KMS-11 (cell line): ENCODE data around the gene PARP3.

Experiments
- H2AFZ ChIP-seq: fragments of 200-600 bp; sonication (generic); 2 replicates; pipeline ENCODE4 v1.6.1; 2016; ENCODE audit warnings: antibody characterized with exemption, mixed run types, low read depth
- H3K27ac ChIP-seq: fragments of 200-600 bp; sonication (generic); 2 replicates; pipeline ENCODE4 v1.6.1; 2016; ENCODE audit warnings: mild to moderate bottlenecking, mixed run types
- H3K27me3 ChIP-seq: fragments of 200-600 bp; sonication (generic); 2 replicates; pipeline ENCODE4 v1.6.1; 2017; ENCODE audit warnings: mild to moderate bottlenecking, low read depth, mixed run types, moderate library complexity; ENCODE audit not compliant: insufficient read depth
- H3K36me3 ChIP-seq: fragments of 200-600 bp; sonication (generic); 2 replicates; pipeline ENCODE4 v1.6.1; 2017; ENCODE audit warnings: mild to moderate bottlenecking, mixed run types; ENCODE audit not compliant: insufficient read depth
- H3K4me1 ChIP-seq: fragments of 200-600 bp; sonication (generic); 2 replicates; pipeline ENCODE4 v1.6.1; 2016; ENCODE audit warnings: mild to moderate bottlenecking, low read depth, mixed run types; ENCODE audit not compliant: poor library complexity, severe bottlenecking
- H3K4me2 ChIP-seq: fragments of 200-600 bp; sonication (generic); 2 replicates; pipeline ENCODE4 v1.7.0; 2016; ENCODE audit warnings: mild to moderate bottlenecking, mixed run types
- H3K4me3 ChIP-seq: fragments of 200-600 bp; sonication (generic); IDR thresholded peaks from 2 replicates; pipeline ENCODE4 v1.6.1; 2017; ENCODE audit warnings: low read depth, low read length, mixed read lengths; ENCODE audit not compliant: insufficient read depth
- H3K79me2 ChIP-seq: fragments of 200-600 bp; sonication (generic); 2 replicates; pipeline ENCODE4 v1.6.1; 2016; ENCODE audit warnings: low read depth, mixed run types; ENCODE audit not compliant: insufficient read depth
- H3K9ac ChIP-seq: fragments of 200-600 bp; sonication (generic); 2 replicates; pipeline ENCODE4 v1.6.1; 2016; ENCODE audit warnings: mild to moderate bottlenecking, mixed run types
- H4K20me1 ChIP-seq: fragments of 200-600 bp; sonication (generic); 2 replicates; pipeline ENCODE4 v1.6.1; 2016; ENCODE audit warnings: mild to moderate bottlenecking, mixed run types; ENCODE audit not compliant: insufficient read depth
- TF ChIP-seq, protein P1 (sequence below): fragments of 200-600 bp; sonication (generic); conservative IDR thresholded peaks from 2 replicates; pipeline ENCODE4 v1.6.1; 2017; ENCODE audit warnings: low read depth, mild to moderate bottlenecking, antibody characterized with exemption, low read length, moderate library complexity, mixed read lengths

The PARP3 gene

DNA sequence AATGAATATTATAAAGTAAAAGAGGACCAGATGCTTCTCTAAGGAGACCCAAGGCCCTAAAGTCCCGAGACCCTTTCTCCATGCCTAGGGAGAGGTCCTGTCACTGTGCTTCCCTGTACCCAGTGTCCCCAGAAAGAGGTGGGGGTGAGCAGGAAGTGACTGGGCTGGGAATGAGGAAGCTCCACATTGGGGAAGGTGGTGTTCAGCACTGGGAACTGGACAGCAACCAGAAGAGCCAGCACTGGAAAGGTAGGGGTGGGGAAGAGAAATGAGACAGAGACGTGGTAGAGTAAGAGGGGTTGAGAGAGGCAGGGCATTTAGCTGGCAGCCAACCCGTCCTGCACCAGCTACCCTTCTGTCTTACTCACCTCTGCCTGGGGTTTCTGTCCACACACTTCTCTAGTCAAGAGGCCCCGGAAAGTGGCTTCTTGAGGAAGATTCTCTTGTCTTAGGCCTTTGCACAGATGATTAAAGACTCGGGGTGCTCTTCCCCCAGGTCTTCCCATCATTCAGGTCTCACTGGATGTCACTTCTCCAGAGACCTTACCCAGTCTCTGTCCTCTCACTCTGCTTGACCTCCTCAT lies 12.7 kb upstream of the PARP3 start:
- TF ChIP-seq, protein P1, sequence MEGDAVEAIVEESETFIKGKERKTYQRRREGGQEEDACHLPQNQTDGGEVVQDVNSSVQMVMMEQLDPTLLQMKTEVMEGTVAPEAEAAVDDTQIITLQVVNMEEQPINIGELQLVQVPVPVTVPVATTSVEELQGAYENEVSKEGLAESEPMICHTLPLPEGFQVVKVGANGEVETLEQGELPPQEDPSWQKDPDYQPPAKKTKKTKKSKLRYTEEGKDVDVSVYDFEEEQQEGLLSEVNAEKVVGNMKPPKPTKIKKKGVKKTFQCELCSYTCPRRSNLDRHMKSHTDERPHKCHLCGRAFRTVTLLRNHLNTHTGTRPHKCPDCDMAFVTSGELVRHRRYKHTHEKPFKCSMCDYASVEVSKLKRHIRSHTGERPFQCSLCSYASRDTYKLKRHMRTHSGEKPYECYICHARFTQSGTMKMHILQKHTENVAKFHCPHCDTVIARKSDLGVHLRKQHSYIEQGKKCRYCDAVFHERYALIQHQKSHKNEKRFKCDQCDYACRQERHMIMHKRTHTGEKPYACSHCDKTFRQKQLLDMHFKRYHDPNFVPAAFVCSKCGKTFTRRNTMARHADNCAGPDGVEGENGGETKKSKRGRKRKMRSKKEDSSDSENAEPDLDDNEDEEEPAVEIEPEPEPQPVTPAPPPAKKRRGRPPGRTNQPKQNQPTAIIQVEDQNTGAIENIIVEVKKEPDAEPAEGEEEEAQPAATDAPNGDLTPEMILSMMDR: no peak
- Histone ChIP-seq H4K20me1 (no peaks in the 10 kb centered on the region), H3K27ac (no peak overlapping the region), H3K4me3 (no peak overlapping the region), H3K4me1 (no peaks in the 10 kb centered on the region), H3K36me3 (no peaks in the 10 kb centered on the region), H3K4me2 (no peak overlapping the region), H3K9ac (no peak overlapping the region), H2AFZ (no peak overlapping the region), H3K27me3 (no peaks in the 10 kb centered on the region), H3K79me2 (no peaks in the 10 kb centered on the region)

DNA sequence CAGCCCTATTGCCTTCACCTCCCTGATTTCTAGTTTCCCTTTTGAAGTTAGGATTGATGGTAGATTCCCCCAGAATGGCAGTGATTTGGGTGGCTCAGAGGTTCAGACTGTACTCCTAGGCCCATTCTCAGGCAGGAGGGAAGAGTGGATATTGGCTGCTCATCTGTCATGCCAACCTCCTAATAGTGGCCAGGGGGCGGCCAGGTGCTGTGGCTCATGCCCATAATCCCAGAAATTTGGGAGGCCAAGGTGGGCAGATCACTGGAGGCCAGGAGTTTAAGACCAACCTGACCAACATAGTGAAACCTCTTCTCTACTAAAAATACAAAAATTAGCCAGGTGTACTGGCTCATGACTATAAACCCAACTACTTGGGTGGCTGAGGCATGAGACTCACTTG lies 11.7 kb upstream of the PARP3 start:
- H3K4me2 ChIP-seq: no peak overlapping the region
- H3K4me3 ChIP-seq: no peak overlapping the region
- H2AFZ ChIP-seq: no peak overlapping the region
- H3K9ac ChIP-seq: no peak overlapping the region
- TF ChIP-seq, protein P1: no peak
- H3K36me3 ChIP-seq: no peaks in the 10 kb centered on the region
- no peaks in the 10 kb centered on the region for H3K27me3 ChIP-seq
- no peaks in the 10 kb centered on the region for H3K79me2 ChIP-seq
- no peaks in the 10 kb centered on the region for H4K20me1 ChIP-seq
- no peak overlapping the region for H3K27ac ChIP-seq
- H3K4me1 ChIP-seq: no peaks in the 10 kb centered on the region

DNA sequence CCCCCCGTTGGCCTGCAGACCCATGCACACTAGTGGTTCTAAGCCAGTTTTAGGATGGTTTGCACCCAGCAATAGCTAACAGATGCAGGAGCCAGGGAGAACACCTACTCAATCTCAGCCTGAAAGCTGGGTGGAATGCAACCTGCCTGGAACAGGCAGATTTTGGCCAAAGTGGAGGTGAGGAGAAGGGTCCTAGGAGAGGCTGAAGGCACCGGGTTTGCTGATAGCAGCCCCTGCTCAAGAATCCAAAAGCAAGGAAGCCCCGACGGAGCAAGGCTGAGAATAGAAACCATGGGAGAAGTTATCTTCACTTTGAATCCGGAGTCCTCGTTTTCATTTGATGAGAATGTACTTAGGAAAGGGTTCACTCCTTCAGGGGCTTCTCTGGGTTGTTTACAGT lies 10.4 kb upstream of the PARP3 start:
- H3K27me3 ChIP-seq: no peaks in the 10 kb centered on the region
- no peak overlapping the region for H3K4me3 ChIP-seq
- TF ChIP-seq, protein P1: no peak
- no peak overlapping the region for H3K27ac ChIP-seq
- no peaks in the 10 kb centered on the region for H3K79me2 ChIP-seq
- H3K4me2 ChIP-seq: no peak overlapping the region
- H4K20me1 ChIP-seq: no peaks in the 10 kb centered on the region
- no peaks in the 10 kb centered on the region for H3K4me1 ChIP-seq
- H3K9ac ChIP-seq: no peak overlapping the region
- no peaks in the 10 kb centered on the region for H3K36me3 ChIP-seq
- no peak overlapping the region for H2AFZ ChIP-seq

DNA sequence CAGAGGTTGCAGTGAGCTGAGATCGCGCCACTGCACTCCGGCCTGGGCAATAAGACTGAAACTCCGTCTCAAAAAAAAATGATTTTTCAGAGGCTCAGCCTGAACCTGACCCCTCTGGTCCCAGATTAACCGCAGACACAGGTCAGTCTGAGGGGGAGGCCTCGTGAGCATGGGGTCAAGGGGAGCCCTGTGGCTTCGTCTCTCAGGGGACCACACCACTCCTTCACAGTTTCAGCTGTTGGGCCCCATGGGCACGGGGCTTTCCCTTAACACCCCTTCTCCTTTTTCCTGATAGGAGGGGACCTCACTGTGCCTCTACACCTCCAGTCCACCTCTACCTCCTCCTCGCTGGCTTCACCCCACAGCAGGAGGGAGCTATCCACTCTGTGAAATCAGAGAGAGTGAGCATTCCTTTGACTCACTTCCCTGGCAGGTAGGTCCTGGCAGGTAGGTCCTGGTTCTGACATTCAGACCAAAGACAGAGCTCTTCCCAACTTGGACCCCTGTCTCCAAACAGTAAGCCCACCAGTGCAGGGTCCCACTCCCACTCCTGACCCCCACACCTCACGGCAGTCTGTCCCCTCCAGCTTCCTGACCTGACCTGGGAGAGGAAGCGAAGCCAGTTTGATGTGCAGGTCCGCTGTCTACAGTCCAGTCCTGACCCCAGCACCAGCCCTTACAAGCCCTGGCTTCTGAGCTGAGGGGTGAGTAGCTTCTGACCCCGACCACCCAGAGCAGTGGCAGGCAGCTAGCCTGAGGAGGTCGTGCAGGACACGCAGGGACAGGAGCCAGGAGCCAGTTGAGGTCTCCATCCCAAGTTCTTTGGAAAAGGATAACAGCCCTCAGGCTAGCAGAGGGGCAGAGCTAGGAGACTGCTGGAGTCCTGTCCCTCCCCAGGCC lies 9.4 kb upstream of the PARP3 start:
- no peaks in the 10 kb centered on the region for H3K36me3 ChIP-seq

More for the DNA sequence above, 9.4 kb upstream of the PARP3 start:
- Histone ChIP-seq H3K79me2 (no peaks in the 10 kb centered on the region), H3K27me3 (no peaks in the 10 kb centered on the region), H3K4me2 (no peak overlapping the region), H3K4me3 (no peak overlapping the region), H3K4me1 (no peaks in the 10 kb centered on the region), H3K27ac (no peak overlapping the region), H2AFZ (no peak overlapping the region), H4K20me1 (no peaks in the 10 kb centered on the region), H3K9ac (no peak overlapping the region)
- TF ChIP-seq, protein P1: no peak
